ENCODE data around the gene F5. TPM values are rescaled to one million over a fixed set of nuclear protein-coding genes. Genes with fewer than 3 reads are reported as not detected.

F5 gene
- polyA plus RNA-seq, 1 experiment, result not detected

DNA sequence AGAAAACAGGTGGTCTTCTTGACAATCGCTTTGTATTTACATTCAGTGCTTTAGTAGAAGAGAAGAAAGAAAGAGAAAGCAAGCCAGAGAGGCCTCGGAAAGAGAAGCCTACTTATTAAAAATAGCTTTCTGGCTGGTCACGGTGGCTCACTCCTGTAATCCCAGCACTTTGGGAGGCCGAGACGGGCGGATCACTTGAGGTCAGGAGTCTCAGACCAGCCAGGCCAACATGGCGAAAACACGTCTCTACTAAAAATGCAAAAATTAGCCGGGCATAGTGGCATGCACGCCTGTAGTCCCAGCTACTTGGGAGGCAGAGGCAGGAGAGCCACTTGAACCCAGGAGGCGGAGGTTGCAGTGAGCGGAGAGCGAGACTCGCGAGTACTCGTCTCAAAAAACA, 98.7 kb downstream of the F5 start:
- H3K27ac ChIP-seq (ENCODE audit: low read depth, low read length), result no peak overlapping the region
- H3K27me3 ChIP-seq (ENCODE audit: control insufficient read depth, insufficient read depth, low read length), result no peaks in the 10 kb centered on the region
- ChIA-PET POLR2A (no interaction called here), CTCF (interaction anchor here (1.3 kb wide), 1 partner anchor 22 kb away, joined by 3 read pairs; no protein-coding TSS in a partner anchor)
- DNase-seq (ENCODE audit: low read depth, low spot score), result no peak
- no peak for TF ChIP-seq CTCF (IDR thresholded peaks at IDR 0.05; ENCODE audit: low read depth, low read length)
- H3K9me3 ChIP-seq (ENCODE audit: control insufficient read depth, insufficient read depth, low read length), result no peaks in the 10 kb centered on the region; the same call in 1 of the 2 replicates
- no peak overlapping the region for H3K4me3 ChIP-seq (ENCODE audit: low read depth, low read length)

DNA sequence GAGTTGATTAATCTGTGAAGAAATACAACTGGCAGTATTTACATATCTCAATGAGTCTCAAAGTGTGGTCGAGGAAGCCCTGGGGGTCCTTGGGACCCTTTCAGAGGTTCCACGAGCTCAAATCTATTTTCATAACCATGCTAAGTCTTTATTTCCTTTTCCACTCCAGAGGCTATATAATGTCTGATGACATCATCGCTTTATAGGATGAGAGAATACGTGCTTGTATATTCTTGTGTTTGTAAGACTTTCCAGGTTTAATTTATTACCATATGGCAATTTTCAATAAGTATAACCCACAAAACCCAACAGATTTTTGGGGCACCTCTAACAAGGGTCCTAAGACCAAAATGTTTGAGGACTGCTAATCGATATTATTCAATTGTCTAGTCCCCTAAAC, 99.1 kb downstream of the F5 start:
- Histone ChIP-seq H3K9me3 (ENCODE audit: control insufficient read depth, insufficient read depth, low read length) (no peaks in the 10 kb centered on the region; the same call in 1 of the 2 replicates), H3K27me3 (ENCODE audit: control insufficient read depth, insufficient read depth, low read length) (no peaks in the 10 kb centered on the region), H3K4me3 (ENCODE audit: low read depth, low read length) (peak overlapping the region; percentile 77), H3K27ac (ENCODE audit: low read depth, low read length) (no peak overlapping the region)
- POLR2A ChIA-PET, result no interaction called here
- no peak for DNase-seq (ENCODE audit: low read depth, low spot score)
- TF ChIP-seq CTCF (IDR thresholded peaks at IDR 0.05; ENCODE audit: low read depth, low read length), result no peak
- CTCF ChIA-PET, result interaction anchor here (0.7 to 1.3 kb wide), 2 partner anchors 22 to 59 kb away, joined by 3 to 4 read pairs; no protein-coding TSS in a partner anchor

GRCh38 chr1:169486281-169487051, 99.8 kb downstream of the F5 start:
- ChIA-PET CTCF (interaction anchor here (0.7 to 1.3 kb wide), 3 partner anchors 21 to 138 kb away, joined by 3 to 4 read pairs (median 3); no protein-coding TSS in a partner anchor), POLR2A (interaction anchor here (0.6 to 1.4 kb wide), 7 partner anchors 14 to 118 kb away, joined by 3 to 9 read pairs (median 3); partner anchors contain the start of genes BLZF1 and NME7)
- TF ChIP-seq CTCF (IDR thresholded peaks at IDR 0.05; ENCODE audit: low read depth, low read length), result no peak
- H3K9me3 ChIP-seq (ENCODE audit: control insufficient read depth, insufficient read depth, low read length), result no peaks in the 10 kb centered on the region; the same call in 1 of the 2 replicates
- H3K27ac ChIP-seq (ENCODE audit: low read depth, low read length), result peak overlapping the region; percentile 99
- peak overlapping the region; percentile 77 for H3K4me3 ChIP-seq (ENCODE audit: low read depth, low read length)
- no peaks in the 10 kb centered on the region for H3K27me3 ChIP-seq (ENCODE audit: control insufficient read depth, insufficient read depth, low read length)
- no peak for DNase-seq (ENCODE audit: low read depth, low spot score)

DNA sequence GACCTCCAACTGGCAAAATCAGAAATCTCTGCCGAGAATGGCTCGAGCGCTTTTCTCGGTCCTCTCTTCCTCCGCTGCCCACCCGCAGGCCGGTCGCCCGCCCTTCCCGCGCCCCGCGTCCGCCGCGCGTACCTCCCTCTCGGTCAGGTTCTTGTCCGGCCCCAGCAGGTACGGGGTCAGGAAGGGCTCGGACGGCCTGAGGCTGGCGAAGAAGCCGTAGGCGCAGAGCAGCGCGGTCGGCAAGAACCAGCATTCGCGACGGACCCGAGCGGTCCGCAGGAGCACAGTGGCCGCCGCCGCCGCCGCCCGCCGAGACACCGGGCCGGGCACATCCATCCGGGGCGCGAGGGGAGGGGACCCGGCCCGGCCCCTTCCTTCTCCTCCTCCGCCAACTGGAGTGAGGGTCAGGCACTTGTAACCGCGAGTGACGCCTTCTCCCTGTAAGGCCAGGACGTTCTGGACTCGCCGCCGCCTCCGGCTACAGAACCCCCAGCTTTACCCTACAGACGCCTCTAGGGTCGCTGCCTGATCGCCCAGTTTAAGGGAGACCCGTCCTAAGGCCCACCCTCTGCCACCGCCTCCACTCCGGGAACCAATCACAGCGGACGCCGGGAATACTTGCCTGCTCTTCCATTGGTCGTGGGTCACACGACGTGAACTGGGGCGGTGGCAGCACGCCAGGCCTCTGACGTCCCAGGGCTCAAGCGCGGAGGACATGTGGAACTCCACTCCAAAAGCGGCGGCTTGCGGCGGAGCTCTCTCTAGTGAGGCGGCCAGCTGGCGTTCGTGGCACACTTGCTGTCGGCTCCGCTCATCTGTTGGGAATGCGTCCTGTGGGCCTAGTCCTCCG, 100.6 kb downstream of the F5 start, which contains the start of gene SLC19A2:
Gene SLC19A2, minus strand, starts transcription at position 514 of the 850 bp plus-strand sequence. Its CDS starts 178 bp downstream, at position 336.
- Histone ChIP-seq H3K4me3 (ENCODE audit: low read depth, low read length) (peak within 1 kb of the TSS; percentile 77), H3K27ac (ENCODE audit: low read depth, low read length) (peak within 1 kb of the TSS; percentile 99), H3K27me3 (ENCODE audit: control insufficient read depth, insufficient read depth, low read length) (no peaks in the 10 kb centered on the region), H3K9me3 (ENCODE audit: control insufficient read depth, insufficient read depth, low read length) (no peaks in the 10 kb centered on the region; the same call in 1 of the 2 replicates)
- peak; percentile 98 for DNase-seq (ENCODE audit: low read depth, low spot score)
- TF ChIP-seq CTCF (IDR thresholded peaks at IDR 0.05; ENCODE audit: low read depth, low read length), result peak; percentile 41
- ChIA-PET POLR2A (interaction anchor here (0.5 to 1.4 kb wide), 8 partner anchors 13 to 119 kb away, joined by 3 to 9 read pairs (median 3); partner anchors contain the start of genes BLZF1 and NME7), CTCF (interaction anchor here (0.7 kb wide), 1 partner anchor 137 kb away, joined by 3 read pairs; no protein-coding TSS in a partner anchor)

Measured in AG04450 (cell line).